Mucosa of rectum (tissue), 2 donors: Measurements from ENCODE around the gene RGS8.

Experiments used
- H3K27ac ChIP-seq, 2 donors: one replicate each; pipeline ENCODE4 v1.7.0; 2013; ENCODE audit warnings: inconsistent platforms in 2 of 2, low read depth in 2 of 2, low read length in 2 of 2
- H3K27me3 ChIP-seq, 2 donors: one replicate each; pipeline ENCODE4 v1.7.0; 2013; ENCODE audit warnings: low read length in 2 of 2; ENCODE audit not compliant: control insufficient read depth in 2 of 2, insufficient read depth in 2 of 2
- H3K36me3 ChIP-seq, 2 donors: one replicate each; pipeline ENCODE4 v1.7.0; 2013; ENCODE audit warnings: low read length in 2 of 2; ENCODE audit not compliant: control insufficient read depth in 2 of 2, insufficient read depth in 2 of 2
- H3K4me1 ChIP-seq, 2 donors: one replicate each; pipeline ENCODE4 v1.7.0; 2013; ENCODE audit warnings: low read length in 2 of 2, mild to moderate bottlenecking in 1 of 2; ENCODE audit not compliant: control insufficient read depth in 2 of 2, insufficient read depth in 2 of 2
- H3K4me3 ChIP-seq, 2 donors: one replicate each; pipeline ENCODE4 v1.7.0; 2013; ENCODE audit warnings: low read length in 2 of 2
- H3K9ac ChIP-seq, 2 donors: one replicate each; pipeline ENCODE4 v1.7.0; 2013; ENCODE audit warnings: low read length in 2 of 2, low read depth in 1 of 2, mild to moderate bottlenecking in 1 of 2
- H3K9me3 ChIP-seq, 2 donors: one replicate each; pipeline ENCODE4 v1.7.0; 2013; ENCODE audit warnings: low read length in 2 of 2; ENCODE audit not compliant: control insufficient read depth in 2 of 2
- donor health status: healthy.
- donor health status: Normal muscosa, but diverticular disease.

The RGS8 gene

DNA sequence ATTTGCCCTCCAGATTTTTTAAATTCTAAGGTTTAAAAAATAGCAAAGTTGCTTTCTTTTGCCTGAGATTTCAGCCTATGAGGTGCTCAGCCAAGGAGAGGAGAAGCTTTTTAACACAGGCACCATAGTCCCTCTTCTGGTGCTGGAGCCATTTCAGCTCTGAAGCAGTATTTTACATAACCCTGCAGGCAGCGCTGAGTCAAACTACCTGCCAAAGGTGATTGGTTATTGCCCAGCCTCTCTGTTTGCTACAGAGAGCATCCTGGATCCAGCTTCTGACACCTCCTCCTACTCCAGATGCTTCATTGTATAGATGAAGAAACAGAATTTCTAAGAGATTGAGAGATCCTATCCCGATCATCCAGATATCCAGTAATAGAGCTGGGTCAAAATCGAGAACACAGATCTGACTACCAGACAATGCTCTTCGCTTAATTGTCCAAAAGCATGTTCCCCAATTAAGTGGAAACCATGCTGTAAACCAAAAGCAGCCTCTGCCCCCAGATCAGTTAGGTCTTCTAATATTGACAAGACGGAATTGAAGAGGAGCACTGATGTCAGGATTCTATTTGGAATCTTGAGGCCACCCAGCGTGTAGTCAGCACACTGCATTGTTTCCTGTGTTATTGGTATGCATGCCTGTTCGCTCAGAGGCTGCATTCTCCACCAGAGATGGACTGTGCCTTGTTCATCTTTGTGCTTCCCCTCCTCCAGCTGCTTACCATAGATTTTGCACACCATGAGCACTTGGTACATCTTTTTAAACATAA lies 22.1 kb downstream of the RGS8 start:
- Histone ChIP-seq H3K27me3 (no peaks in the 10 kb centered on the region), H3K27ac (no peak overlapping the region), H3K4me1 (no peaks in the 10 kb centered on the region), H3K4me3 (no peak overlapping the region), H3K9me3 (no peaks in the 10 kb centered on the region), H3K9ac (no peak overlapping the region), H3K36me3 (no peaks in the 10 kb centered on the region)

DNA sequence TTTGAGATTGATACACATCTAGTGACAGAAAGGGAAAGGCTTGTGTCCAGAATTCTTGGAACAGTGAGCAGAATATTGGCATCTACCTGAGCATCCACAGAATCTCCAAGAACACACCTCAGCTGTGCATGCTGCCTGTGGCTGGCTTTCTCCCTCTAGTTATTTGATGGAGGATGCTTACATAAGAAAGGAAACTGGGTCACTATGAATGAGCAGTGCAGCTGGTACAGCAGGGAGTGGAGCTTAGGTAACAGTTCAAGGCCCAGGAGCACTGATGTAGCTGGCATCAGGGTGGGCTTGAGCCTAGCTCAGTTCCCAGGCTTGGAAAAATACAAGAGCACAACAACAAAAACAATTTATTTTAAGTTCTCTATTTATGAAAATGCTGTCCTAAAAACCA lies 26.3 kb downstream of the RGS8 start:
- Histone ChIP-seq H3K4me1 (no peaks in the 10 kb centered on the region), H3K27ac (no peak overlapping the region), H3K9ac (no peak overlapping the region), H3K9me3 (no peaks in the 10 kb centered on the region), H3K36me3 (no peaks in the 10 kb centered on the region), H3K4me3 (no peak overlapping the region), H3K27me3 (no peaks in the 10 kb centered on the region)

DNA sequence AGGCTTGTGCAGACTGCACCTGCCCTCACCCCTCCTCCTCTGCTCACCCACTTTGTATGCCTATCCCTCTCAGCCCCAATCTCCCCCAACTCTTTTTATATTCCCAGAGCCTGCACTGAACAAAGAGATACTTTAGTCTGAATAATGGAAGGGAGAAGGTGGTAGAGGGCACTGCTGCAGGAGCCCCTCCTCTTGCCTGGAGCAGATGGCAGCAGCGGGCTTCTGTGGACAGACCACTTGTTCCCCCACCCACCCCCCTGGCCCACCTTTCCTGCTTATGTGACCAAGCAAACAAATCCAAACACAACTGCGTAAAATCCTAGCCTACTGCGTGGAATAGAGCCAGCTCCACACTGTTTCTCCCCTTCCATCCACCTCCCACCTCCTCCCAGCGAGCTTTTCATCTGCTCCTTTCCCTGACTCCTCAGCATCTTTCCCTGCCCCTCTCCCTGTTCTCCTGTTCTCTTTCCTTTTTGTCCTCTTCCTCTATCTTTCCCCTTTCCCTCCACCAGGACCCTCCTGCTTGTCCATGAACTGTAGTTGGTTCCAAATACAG lies 27.5 kb downstream of the RGS8 start:
- H3K4me1 ChIP-seq, result no peaks in the 10 kb centered on the region
- no peaks in the 10 kb centered on the region for H3K36me3 ChIP-seq
- H3K9me3 ChIP-seq, result no peaks in the 10 kb centered on the region
- no peak overlapping the region for H3K27ac ChIP-seq
- no peak overlapping the region for H3K4me3 ChIP-seq
- no peak overlapping the region for H3K9ac ChIP-seq
- no peaks in the 10 kb centered on the region for H3K27me3 ChIP-seq

DNA sequence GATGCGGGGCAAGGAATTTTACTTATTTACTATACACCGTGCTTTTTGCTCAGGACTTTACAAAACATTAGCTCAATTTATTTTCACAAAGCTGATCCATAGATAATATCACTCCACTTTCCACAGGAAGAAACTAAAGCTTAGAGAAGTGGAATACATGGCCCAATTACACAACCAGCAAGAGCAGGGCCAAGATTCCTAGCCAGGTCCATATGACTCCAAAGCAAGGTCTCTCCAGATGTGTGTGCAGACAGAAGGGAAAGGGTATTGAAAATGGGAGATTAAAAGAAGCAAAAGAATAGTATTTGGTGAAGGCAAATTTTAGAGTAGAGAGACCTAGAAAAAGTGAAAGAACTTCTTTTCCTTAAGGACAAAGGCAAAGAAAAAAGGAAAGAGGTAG lies 30.4 kb downstream of the RGS8 start:
- no peaks in the 10 kb centered on the region for H3K36me3 ChIP-seq
- no peaks in the 10 kb centered on the region for H3K4me1 ChIP-seq

DNA sequence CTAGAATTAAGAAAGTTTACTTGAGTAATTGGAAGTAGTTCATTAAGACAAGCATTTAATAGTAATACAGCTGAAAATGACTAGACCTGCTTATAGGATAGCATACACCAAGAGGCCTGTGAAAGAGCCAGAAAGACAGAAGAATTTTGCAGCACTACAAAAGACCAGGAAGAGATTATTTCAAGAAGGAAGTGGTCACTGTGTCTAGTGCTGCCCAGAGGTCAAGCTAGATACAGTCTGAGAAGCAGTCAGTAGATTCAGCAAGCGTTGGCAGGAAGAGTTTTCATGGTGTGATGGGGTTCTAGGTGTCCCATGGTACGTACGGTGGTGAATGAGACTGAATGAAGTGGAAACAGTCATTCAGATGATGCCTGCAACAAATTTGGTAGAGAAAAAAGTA lies 31.5 kb downstream of the RGS8 start:
- Histone ChIP-seq H3K9ac (no peak overlapping the region), H3K4me3 (no peak overlapping the region), H3K27me3 (no peaks in the 10 kb centered on the region), H3K27ac (no peak overlapping the region), H3K9me3 (no peaks in the 10 kb centered on the region), H3K4me1 (no peaks in the 10 kb centered on the region), H3K36me3 (no peaks in the 10 kb centered on the region)

More for the DNA sequence above, 30.4 kb downstream of the RGS8 start:
- no peak overlapping the region for H3K9ac ChIP-seq
- H3K4me3 ChIP-seq, result no peak overlapping the region
- H3K27me3 ChIP-seq, result no peaks in the 10 kb centered on the region
- H3K27ac ChIP-seq, result no peak overlapping the region
- H3K9me3 ChIP-seq, result no peaks in the 10 kb centered on the region

DNA sequence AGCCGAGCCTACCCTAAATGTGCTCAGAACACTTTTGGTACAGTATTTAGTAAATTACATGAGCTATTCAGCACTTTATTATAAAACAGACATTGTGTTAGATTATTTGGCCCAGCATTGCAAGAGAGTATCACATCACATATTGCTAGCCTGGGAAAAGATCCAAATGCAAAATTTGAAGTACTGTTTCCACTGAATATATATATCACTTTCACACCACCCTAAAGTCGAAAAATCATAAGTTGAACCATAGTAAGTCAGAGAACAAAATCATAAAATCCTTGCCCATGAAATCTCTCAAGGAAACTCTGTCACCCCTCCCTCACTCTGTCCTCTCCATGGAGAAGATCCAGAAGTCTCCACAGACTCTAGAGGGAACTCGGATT lies 33.1 kb downstream of the RGS8 start:
- Histone ChIP-seq H3K9ac (no peak overlapping the region), H3K4me3 (no peak overlapping the region), H3K27me3 (no peaks in the 10 kb centered on the region), H3K36me3 (no peaks in the 10 kb centered on the region), H3K4me1 (no peaks in the 10 kb centered on the region), H3K27ac (no peak overlapping the region), H3K9me3 (no peaks in the 10 kb centered on the region)

DNA sequence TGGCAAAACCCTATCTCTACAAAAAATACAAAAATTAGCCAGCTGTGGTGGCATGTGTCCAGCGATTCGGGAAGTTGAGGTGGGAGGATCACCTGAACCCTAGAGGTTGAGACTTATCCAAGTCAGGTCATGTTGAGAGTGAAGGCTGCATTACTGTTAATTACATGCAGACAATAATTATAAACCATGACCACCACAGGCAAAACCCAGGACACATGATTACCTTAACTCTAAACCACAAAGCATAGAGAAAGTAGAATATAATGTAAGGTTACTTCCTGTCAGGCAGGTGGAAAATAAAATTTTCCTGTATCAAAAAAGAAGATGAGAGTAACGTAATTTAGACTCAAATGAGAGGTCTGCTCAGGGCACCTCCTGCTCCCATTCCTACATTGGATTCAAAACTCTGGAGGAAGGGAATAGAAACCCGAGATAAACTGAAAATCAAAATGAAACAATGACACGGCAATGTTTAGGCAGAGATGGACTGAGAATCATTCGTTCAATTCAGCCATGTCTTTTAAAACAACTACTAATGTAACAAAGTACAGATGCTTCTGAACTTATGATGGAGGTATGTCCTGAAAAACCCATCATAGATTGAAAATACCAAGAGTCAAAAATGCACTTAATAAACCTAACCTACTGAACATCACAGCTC lies 33.6 kb downstream of the RGS8 start:
- no peaks in the 10 kb centered on the region for H3K9me3 ChIP-seq

DNA sequence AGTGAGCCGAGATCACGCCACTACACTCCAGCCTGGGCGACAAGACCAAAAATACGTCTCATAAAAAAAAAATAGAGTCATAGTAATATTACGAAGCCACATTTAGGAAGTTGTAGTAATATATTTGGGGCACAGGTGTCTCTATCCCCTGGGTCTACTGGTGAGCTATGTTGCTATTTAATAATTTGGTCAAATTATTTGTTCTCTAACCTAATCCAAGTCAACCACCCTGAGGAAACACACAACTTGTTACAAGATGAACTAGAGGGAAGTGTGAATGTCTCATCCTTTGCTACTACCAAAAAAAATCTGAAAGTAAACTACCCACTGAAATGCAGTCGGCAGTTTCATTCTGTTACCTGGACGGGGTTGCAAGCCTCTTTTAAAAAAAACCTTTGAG lies 35.3 kb downstream of the RGS8 start:
- H3K4me3 ChIP-seq, result no peak overlapping the region
- H3K4me1 ChIP-seq, result no peaks in the 10 kb centered on the region
- H3K36me3 ChIP-seq, result no peaks in the 10 kb centered on the region
- H3K27ac ChIP-seq, result no peak overlapping the region
- no peaks in the 10 kb centered on the region for H3K9me3 ChIP-seq
- no peak overlapping the region for H3K9ac ChIP-seq
- H3K27me3 ChIP-seq, result no peaks in the 10 kb centered on the region

More for the DNA sequence above, 33.6 kb downstream of the RGS8 start:
- no peaks in the 10 kb centered on the region for H3K4me1 ChIP-seq
- no peaks in the 10 kb centered on the region for H3K27me3 ChIP-seq
- H3K4me3 ChIP-seq, result no peak overlapping the region
- H3K9ac ChIP-seq, result no peak overlapping the region
- H3K27ac ChIP-seq, result no peak overlapping the region
- no peaks in the 10 kb centered on the region for H3K36me3 ChIP-seq

DNA sequence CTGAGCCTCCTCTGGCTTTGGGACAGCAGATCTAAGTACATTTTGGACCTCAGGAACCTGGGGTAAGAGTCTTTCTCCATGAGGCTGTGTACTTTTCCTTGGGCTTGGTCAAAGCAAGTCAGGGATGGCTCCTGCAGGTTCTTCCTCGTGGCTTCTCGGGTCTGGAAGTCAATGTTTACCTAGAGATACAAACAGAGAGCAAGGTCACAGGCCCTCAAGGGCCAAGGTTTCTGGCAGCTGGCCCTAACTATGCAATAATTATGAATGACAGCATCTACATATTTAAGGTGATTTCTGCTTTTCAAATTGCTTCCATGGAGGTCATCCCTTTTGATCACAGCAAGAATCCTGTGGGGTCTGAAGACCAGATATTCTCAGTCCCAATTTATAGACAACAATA lies 37.6 kb downstream of the RGS8 start:
- no peak overlapping the region for H3K4me3 ChIP-seq
- H3K9me3 ChIP-seq, result no peaks in the 10 kb centered on the region
- H3K36me3 ChIP-seq, result no peaks in the 10 kb centered on the region
- H3K9ac ChIP-seq, result no peak overlapping the region
- H3K27me3 ChIP-seq, result no peaks in the 10 kb centered on the region
- H3K27ac ChIP-seq, result no peak overlapping the region
- H3K4me1 ChIP-seq, result no peaks in the 10 kb centered on the region

DNA sequence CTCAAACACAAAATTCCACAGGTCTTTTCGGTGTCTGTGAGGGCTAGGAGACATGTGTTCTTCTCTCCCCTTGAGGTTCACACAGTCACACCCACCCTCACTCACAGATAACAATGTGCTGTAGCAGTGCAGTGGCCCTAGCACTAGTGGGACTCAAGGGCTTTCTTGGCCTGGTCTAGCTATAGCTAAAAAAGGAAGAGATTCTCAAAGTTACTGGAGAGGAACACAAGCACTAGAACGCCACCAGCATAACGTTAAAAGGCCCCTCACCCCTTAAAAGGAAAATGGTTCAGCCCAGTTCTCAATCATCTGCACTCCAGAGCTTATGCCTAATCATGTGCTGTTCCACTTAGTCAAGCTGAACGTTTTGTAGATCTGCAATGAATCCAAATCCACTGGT lies 39.5 kb downstream of the RGS8 start:
- H3K36me3 ChIP-seq, result no peaks in the 10 kb centered on the region
- H3K9ac ChIP-seq, result no peak overlapping the region
- H3K27ac ChIP-seq, result no peak overlapping the region
- H3K4me1 ChIP-seq, result no peaks in the 10 kb centered on the region
- no peak overlapping the region for H3K4me3 ChIP-seq
- H3K9me3 ChIP-seq, result no peaks in the 10 kb centered on the region
- no peaks in the 10 kb centered on the region for H3K27me3 ChIP-seq
